HuH-7.5 (cell line): ENCODE measurements around the gene ATP23.

Experiments used
- DNase-seq: peaks from one replicate; pipeline ENCODE4 v3.0.0; 2011; ENCODE audit warnings: low spot score

ATP23 gene

GRCh38 chr12:57983858-57984505, 42.6 kb downstream of the ATP23 start:
- DNase-seq, result no peak

GRCh38 chr12:57984629-57985151, 43.3 kb downstream of the ATP23 start:
- DNase-seq, result no peak

- no peak for DNase-seq
Observed at GRCh38 chr12:57985685-57986084, 44.3 kb downstream of the ATP23 start.

- DNase-seq, result no peak
Observed at GRCh38 chr12:57989838-57990237, 48.5 kb downstream of the ATP23 start.

GRCh38 chr12:57990241-57990883, 49.0 kb downstream of the ATP23 start:
- no peak for DNase-seq

GRCh38 chr12:57992001-57992400, 50.6 kb downstream of the ATP23 start:
- DNase-seq, result no peak

GRCh38 chr12:57993030-57993429, 51.7 kb downstream of the ATP23 start:
- DNase-seq, result no peak

- no peak for DNase-seq
Observed at GRCh38 chr12:57993834-57994233, 52.5 kb downstream of the ATP23 start.

- DNase-seq, result no peak
Observed at GRCh38 chr12:57996520-57996919, 55.2 kb downstream of the ATP23 start.

GRCh38 chr12:57998251-57998650, 56.9 kb downstream of the ATP23 start:
- DNase-seq, result no peak

GRCh38 chr12:58000499-58000898, 59.1 kb downstream of the ATP23 start:
- DNase-seq, result no peak

GRCh38 chr12:58007875-58008274, 66.5 kb downstream of the ATP23 start:
- DNase-seq, result no peak

GRCh38 chr12:58008634-58009033, 67.3 kb downstream of the ATP23 start:
- DNase-seq, result no peak
